Epithelial cell of esophagus (primary cell): ENCODE measurements around the gene POP4.
A peak's percentile ranks its signal among the peaks of the same experiment; 100 is the strongest.
"Not testable (repeated sequence)": the region's sequence is repeated elsewhere in the genome, so short reads cannot be mapped to it uniquely, and the experiment has no call there.

Experiments used
- DNase-seq: peaks from one replicate; pipeline ENCODE4 v3.0.0; 2010; ENCODE audit warnings: low read depth
- H3K4me3 ChIP-seq: 2 replicates; pipeline ENCODE4 v1.5.1; 2011; ENCODE audit warnings: mild to moderate bottlenecking, low read length, control low read depth
- CTCF ChIP-seq: IDR thresholded peaks from 2 replicates; pipeline ENCODE4 v1.5.1; 2011; ENCODE audit warnings: low read depth, mild to moderate bottlenecking, low read length, control low read depth, inconsistent platforms; ENCODE audit not compliant: insufficient read depth; ENCODE audit errors: missing control alignments

The POP4 gene, protein sequence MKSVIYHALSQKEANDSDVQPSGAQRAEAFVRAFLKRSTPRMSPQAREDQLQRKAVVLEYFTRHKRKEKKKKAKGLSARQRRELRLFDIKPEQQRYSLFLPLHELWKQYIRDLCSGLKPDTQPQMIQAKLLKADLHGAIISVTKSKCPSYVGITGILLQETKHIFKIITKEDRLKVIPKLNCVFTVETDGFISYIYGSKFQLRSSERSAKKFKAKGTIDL

DNA sequence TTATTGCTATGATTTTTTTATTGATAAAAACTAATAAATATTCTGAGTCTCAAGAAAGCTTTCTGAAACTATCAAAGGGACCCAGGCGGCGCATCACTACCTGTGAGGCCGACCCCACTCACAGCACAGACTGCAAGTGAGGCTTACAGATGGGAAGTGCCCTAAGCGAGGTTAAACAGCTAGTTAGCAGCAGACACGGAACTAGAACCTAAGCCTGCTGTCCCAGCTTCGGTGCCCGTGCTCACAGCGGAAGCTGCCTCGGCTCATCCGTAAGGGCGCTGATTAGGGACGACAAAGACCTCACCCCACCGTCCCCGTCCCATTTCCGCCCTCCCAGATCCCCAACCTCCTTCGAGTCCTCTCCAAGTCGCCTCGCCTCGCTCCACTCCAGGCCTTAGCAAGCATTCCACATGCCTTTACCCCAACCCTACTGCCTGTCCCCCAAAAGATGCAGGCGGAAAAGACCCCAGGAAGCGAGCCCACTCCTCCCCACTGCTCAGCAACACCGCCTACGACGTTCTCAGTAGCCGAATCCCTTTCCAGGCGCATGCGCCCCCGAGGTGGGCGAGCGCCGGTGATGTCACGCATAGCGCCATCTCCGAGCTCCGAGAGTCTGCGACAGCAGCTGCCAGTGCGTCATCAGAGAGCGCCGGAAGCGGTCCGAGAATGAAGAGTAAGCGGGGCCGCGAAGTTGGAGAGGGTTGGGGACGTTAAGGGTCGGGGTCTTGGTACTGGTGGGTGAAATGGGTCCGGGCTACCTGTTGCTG is at the start of gene POP4:
Gene POP4 (plus strand): TSS at position 631 of the 767 bp plus-strand sequence. CDS start 36 bp downstream, at position 667.
- no peak for TF ChIP-seq CTCF
- peak; percentile 95 for DNase-seq
- H3K4me3 ChIP-seq, result peak within 1 kb of the TSS; percentile 99

- not testable (repeated sequence) for H3K4me3 ChIP-seq
Observed at GRCh38 chr19:29559110-29559509, 47.0 kb upstream of the POP4 start.

GRCh38 chr19:29559743-29560142 is 46.3 kb upstream of the POP4 start:
- no peak overlapping the region for H3K4me3 ChIP-seq
- TF ChIP-seq CTCF, result no peak
- no peak for DNase-seq

More at GRCh38 chr19:29559110-29559509, 47.0 kb upstream of the POP4 start:
- DNase-seq, result not testable (repeated sequence)

- H3K4me3 ChIP-seq, result no peak overlapping the region
- no peak for DNase-seq
- no peak for TF ChIP-seq CTCF
Observed at GRCh38 chr19:29560313-29561075, 45.6 kb upstream of the POP4 start.

GRCh38 chr19:29561601-29562000 is 44.5 kb upstream of the POP4 start:
- no peak overlapping the region for H3K4me3 ChIP-seq
- TF ChIP-seq CTCF, result no peak
- no peak for DNase-seq

DNA sequence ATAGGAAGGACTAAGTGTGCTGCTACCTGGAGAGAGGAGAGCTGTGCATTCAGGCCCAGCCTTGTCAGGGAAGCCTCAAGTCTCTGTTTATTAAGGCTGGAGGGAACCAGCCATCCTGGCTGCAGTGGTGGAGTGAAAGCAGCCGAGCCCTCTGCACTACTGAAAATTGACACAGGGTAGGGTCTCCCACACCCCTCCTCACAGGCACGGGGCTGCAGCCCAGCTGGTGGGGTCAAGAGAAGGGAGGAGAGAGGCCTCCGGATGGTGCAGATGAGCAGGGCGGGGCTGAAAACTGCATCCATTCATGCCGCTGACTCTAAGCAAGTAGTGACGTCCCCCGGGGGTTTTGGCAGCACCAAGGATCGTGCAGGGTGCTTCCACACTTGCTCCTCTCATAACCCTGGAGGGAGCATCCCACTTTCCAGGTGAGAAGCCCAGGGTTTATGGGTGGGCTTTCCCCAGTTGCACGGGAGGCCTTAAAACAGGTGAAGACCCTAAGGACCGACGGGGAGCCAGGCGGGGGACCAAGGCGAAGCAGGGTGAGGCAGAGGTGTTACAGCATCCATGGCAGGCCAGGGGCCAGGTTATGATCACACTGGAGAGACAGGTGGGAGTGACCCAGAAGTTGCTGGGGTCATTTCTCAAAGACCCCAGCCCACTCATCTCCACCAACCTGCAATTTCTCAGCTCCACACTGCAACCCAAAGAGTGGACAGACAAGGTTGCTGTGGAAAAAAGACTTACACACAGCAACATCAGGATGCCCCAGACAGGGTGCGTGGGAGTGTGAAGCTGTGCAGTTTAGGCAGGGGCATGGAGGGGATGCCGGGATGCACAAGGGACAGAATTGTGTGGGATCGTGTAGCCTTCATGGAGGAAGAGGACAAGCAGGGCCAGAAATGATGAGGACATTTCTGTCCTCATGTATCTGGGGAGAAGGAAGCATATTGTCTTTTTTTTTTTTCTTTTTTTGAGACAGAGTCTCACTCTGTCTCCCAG is 43.5 kb upstream of the POP4 start:
- DNase-seq, result no peak
- H3K4me3 ChIP-seq, result no peak overlapping the region
- TF ChIP-seq CTCF, result no peak
